NCI-H146 treated with DMSO at 0.1 percent for 48 hours (cell line): Measurements from ENCODE around the gene PLA2G2F.

Source experiments
- DNase-seq: peaks from one replicate; lab custom pipeline; 2025; ENCODE audit not compliant: unreplicated experiment; lab: John Stamatoyannopoulos, UW

Gene PLA2G2F

DNA sequence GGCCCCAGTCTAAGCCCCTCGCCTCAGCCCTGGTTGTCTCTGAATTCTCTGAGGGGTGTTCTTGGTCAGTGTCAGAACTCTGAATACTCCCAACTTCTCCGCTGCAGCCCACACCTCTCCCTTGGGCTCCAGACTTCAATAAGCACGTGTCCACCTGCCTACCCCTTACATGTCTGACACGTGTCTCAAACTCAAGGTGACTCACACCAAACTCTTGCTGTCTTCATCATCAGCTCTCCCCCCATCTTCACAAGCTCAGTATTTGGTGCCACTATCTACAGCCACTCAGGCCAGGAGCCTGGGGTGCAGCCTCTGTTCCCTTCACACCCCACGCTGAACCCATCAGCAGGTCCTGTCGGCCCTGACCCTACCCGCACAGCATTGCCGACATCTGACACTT is 28.0 kb downstream of the PLA2G2F start:
- DNase-seq = no peak

DNA sequence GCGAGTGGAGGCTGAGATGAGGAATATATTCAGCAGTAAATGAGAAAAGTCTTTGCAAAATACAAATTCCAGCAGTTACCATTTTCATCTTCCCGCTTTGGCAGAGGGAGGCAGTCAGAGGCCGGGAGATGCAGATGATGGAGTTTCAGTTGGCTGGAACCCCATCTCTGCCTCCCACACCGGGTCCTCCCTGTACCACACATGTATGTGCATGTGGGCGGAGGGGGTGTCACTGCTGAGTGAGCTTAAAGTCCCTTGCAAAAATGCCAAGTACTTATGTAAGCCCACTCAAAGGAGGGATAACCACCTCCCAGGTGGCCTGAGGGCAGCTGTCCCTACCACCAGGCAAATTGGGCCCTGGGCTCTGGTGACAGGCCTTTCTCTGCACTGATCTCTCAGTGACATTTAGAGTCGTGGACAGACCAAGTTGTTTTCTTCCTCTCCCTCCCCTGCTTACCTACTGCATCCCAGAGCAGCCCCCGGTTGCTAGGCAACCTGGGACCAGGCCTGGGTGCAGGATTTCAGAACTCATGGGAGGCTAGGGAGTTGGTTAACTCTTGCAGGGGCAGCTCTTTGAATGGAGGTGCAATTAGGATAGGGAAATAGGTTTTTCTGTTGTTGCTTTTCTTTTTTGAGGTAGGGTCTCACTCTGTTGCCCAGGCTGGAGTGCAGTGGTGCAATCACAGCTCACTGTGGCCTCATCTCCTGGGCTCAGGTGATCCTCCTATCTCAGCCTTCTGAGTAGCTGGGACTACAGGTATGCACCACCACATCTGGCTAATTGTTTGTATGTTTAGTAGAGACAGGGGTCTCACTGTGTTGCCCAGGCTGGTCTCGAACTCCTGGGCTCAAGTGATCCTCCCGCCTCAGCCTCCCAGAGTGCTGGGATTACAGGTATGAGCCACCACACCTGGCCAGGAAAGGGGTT is 29.7 kb downstream of the PLA2G2F start:
- DNase-seq = no peak

GRCh38 chr1:20169932-20170331 is 30.8 kb downstream of the PLA2G2F start:
- no peak for DNase-seq

- no peak for DNase-seq
Observed at GRCh38 chr1:20172033-20172590, 33.0 kb downstream of the PLA2G2F start.

GRCh38 chr1:20174937-20175666 is 36.0 kb downstream of the PLA2G2F start:
- DNase-seq = no peak

- no peak for DNase-seq
Observed at GRCh38 chr1:20178634-20179370, 39.7 kb downstream of the PLA2G2F start.

- no peak for DNase-seq
Observed at GRCh38 chr1:20179371-20180128, 40.4 kb downstream of the PLA2G2F start.

GRCh38 chr1:20180129-20180843 is 41.2 kb downstream of the PLA2G2F start:
- no peak for DNase-seq

GRCh38 chr1:20180844-20181207 is 41.7 kb downstream of the PLA2G2F start:
- no peak for DNase-seq

GRCh38 chr1:20182415-20182814 is 43.3 kb downstream of the PLA2G2F start:
- DNase-seq = no peak

DNA sequence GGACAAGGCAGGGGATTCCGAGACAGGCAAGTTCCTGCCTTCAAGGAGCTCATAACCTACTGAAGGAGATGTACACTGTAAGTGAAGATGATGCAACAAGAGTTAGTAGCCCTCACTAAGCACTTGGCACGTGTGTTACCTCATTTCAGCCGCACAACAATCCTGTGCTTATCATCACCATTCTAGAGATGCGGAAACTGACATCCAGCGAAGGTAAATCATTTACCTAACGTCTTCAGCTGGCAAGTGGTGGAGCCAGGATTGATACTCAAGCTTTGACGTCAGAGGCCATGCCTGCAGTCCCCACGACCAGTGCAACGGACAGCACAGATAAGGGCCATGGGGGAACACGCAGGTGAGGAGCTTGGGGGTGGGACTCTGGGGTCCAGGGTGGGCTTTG is 43.9 kb downstream of the PLA2G2F start:
- no peak for DNase-seq

DNA sequence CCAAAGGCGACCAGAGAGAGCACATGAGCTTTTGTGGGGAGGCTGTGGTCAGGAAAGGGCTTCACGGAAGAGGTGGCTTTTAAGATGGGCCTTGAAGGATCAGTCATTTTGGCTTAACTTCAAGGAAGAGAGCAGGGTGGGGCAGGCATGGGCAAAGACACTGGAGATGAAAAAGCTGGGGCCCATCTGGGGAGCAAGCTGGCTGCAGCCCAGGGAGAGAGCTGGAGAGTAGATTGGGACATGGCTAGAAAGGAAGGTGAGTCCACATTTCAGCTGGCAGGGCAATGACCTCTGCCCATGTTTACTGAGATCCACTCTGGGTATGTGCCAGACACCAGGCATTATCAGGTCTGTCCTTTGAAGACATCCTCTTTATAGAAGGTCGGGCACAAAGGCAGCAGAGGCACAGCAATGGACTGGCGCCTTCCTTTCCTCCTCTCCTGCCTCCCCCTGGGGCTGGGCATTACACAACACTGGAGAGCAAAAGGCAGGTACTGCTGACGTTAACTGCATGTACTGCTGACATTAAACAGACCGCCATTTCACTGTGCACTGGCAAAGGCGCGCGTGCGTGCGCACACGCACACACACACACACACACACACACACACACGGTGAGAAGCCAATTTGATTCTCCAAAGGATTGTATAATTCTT is 44.6 kb downstream of the PLA2G2F start:
- no peak for DNase-seq

DNA sequence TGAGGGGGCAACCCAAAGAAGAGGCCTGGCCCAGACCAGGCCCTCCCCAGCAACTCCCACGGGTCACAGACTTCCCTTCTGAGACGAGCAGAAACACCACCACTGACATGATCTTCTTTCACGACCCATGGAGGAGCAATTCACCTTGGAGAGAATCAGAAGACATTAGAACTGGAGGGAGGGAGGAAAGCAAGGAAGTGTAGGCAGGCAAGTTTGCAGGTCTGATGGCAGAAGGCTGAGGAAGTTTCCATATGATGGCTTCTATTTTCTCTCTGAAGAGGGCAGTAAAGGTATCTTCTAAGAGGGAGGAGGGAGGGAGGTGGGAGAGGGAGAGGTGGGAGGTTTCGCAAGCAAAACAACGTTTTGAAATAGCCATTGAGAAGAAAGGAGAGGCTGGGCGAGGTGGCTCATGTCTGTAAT is 45.4 kb downstream of the PLA2G2F start:
- DNase-seq = no peak

DNA sequence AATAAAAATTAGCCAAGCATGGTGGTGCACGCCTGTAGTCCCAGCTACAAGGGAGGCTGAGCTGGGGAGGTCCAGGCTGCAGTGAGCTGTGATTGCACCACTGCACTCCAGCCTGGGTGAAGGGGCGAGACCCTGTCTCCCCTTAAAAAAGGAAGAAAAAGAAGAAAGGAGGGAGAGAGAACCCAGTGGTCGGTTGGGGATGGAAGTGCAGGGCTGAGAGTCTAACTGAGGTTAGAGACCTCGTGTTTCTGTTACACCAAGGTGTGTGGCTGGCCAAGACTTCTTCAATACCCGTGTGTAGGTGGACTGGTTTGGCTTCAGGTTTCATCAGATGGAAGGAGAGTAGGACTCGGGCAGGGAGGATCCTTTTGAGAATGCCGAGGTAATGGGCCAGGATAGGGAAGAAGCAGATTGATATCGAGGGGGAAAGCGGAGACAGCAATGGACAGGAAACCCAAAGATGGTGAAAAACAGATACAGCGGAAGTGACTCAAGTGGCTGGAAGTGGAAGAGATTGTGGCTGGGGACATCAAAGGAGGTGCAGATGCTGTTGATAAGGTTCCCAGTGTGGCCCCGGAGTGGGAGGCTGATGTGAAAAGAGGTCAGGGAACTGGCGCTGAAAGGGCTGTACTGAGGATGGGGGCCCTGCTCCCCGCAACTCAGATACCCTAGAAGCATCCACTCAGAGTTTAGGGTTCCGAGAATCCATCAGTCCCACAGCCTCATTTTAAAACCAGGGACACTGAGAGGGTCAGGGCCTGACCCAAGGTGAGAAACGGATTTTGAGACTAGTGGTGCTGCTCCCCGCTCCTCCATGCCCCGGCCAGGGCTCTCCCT is 46.1 kb downstream of the PLA2G2F start:
- no peak for DNase-seq

DNA sequence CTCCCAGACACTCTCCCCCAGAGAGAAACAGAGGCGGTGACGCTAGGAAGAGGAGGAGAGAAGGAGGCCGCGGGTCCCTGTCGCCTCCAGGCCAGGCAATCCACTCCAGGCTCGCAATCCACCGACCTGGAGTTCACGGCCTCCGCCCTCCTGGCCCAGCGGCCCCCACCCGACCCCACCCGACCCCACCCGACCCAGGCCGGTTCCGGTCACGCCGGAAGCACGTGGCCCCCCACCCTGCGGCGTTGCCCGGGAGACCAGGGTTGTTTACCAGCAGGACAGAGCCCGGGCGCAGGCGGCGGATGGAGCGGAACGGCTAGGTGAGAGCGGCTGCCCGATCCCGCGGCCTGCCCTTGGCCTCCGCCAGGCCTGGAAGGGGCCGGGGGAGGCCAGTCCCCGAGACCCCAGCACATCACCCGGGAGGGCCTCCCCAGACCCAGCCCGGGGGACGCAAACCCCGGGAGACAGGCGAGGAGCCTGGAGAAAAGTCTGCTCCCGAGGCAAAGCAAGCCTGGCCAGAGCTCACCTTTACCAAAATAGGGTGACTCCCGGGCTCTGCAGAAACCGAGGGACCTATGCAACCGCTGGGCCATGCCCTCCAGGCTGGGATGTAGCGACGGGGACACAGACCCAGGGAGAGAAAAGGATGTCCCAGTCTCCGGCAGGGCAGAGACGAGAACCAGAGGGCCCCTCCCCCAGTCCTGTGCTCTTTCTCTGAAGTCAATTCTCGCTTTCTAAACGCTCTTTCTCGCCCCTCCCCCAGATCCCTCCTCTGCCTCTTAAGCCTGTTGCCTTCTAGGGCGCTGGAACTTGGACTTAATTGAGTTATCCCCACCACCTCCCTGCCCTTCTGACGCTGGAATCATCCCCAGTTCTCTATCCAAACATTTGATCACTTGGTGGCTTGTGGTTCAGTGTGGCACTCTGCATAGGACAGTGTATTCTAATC is 47.0 kb downstream of the PLA2G2F start, which contains the start of the genes PLA2G2C and UBXN10:
PLA2G2C (minus strand) TSS at position 685 of the 949 bp plus-strand sequence. CDS start 9,155 bp downstream, outside the sequence.
UBXN10 (plus strand) TSS at position 263 of the 949 bp plus-strand sequence. CDS start 4,466 bp downstream, outside the sequence.
- no peak for DNase-seq

- no peak for DNase-seq
Observed at GRCh38 chr1:20187103-20187812, 48.1 kb downstream of the PLA2G2F start.
